Measurements from ENCODE around the gene FBXL5.

FBXL5 gene

DNA sequence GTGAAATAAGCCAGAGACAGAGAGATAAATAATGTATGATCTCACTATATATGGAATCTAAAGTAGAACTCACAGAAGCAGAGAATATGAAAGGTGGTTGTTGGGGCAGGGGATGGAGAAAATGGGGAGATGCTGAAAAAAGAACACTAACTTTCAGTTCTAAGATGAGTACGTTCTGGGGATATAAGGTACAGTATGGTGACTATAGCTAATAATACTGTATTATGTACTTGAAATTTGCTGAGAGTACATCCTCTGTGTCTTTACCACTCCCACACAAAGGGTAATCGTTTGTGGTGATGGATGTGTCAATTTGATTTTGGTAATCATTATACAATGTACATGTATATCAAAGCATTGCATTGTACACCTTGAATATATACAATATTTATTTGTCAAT, 6.6 kb downstream of the FBXL5 start:
- peaks cover 0 to 3% of the 10 kb centered on the region in 2 experiments; a peak in 1 of 3 replicates for H3K36me3 ChIP-seq (ENCODE audit: control insufficient read depth in 2 of 2, insufficient read depth in 1 of 2, low read length in 2 of 2)
- H3K4me3 ChIP-seq (ENCODE audit: low read depth, low read length): no peak overlapping the region
- CTCF ChIA-PET: interaction anchor here (1.1 to 1.5 kb wide), 2 partner anchors 169 kb away, joined by 3 to 11 read pairs; no protein-coding TSS in a partner anchor
- TF ChIP-seq ZBTB44 (tag by site-specific recombination; IDR thresholded peaks at IDR 0.05): no peak
- TF ChIP-seq ZBTB48 (tag by site-specific recombination; IDR thresholded peaks at IDR 0.05): no peak
- TF ChIP-seq ZNF701 (tag by site-specific recombination; IDR thresholded peaks at IDR 0.05): no peak
- no peak for TF ChIP-seq ZNF555 (tag by site-specific recombination; conservative IDR thresholded peaks at IDR 0.05)
- TF ChIP-seq ZNF248 (tag by site-specific recombination; IDR thresholded peaks at IDR 0.05): no peak
- no peak for TF ChIP-seq ZNF623 (tag by site-specific recombination; IDR thresholded peaks at IDR 0.05)
- TF ChIP-seq ZNF174 (tag by site-specific recombination; IDR thresholded peaks at IDR 0.05): no peak
- no peak for TF ChIP-seq ZNF580 (tag by site-specific recombination; IDR thresholded peaks at IDR 0.05)
- TF ChIP-seq PRDM1 (tag by site-specific recombination; IDR thresholded peaks at IDR 0.05): no peak
- TF ChIP-seq AEBP2 (tag by site-specific recombination; IDR thresholded peaks at IDR 0.05; ENCODE audit: borderline replicate concordance): no peak
- TF ChIP-seq ZNF837 (tag by site-specific recombination; IDR thresholded peaks at IDR 0.05): no peak
- no peak for TF ChIP-seq KLF10 (tag by site-specific recombination; IDR thresholded peaks at IDR 0.05)
- TF ChIP-seq GLIS2 (tag by site-specific recombination; IDR thresholded peaks at IDR 0.05): no peak
- no peak for TF ChIP-seq ZNF311 (tag by site-specific recombination; IDR thresholded peaks at IDR 0.05; ENCODE audit: borderline replicate concordance)
- TF ChIP-seq ZNF223 (tag by site-specific recombination; IDR thresholded peaks at IDR 0.05): no peak
- TF ChIP-seq ZNF26 (tag by site-specific recombination; IDR thresholded peaks at IDR 0.05): no peak
- TF ChIP-seq ZNF768 (tag by site-specific recombination; IDR thresholded peaks at IDR 0.05): no peak
- H3K4me1 ChIP-seq (ENCODE audit: control insufficient read depth, insufficient read depth, low read length): 0 out of 2 replicates have a peak, but pooled peaks cover 4% of the 10 kb centered on the region
- POLR2A ChIA-PET: no interaction called here
- H3K9me3 ChIP-seq (ENCODE audit: control insufficient read depth, insufficient read depth, low read depth, low read length): no peaks in the 10 kb centered on the region
- H3K27ac ChIP-seq (ENCODE audit: extremely low read depth, low read depth, low read length): no peak overlapping the region

DNA sequence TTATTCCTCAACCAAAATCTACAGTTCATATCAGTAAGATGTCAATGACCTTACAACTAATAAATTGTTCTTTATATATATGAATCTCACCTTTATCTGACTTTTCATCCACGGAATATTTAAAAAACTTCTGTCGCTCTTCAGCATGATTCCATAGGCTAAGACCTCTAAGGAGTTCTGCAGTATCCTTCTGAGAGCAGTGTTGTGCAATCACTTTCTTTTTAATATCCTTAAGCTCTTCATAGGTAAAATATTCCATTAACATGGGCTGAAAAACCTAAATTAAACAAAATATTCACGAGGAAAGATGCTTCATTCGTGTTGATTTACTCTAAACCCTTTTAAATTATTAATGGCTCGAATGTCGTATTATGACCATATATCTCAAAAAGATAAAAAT, 16.7 kb downstream of the FBXL5 start:
- Histone ChIP-seq H3K9me3 (ENCODE audit: control insufficient read depth, insufficient read depth, low read depth, low read length) (no peaks in the 10 kb centered on the region), H3K4me1 (ENCODE audit: control insufficient read depth, insufficient read depth, low read length) (no peaks in the 10 kb centered on the region), H3K36me3 (ENCODE audit: control insufficient read depth in 2 of 2, insufficient read depth in 1 of 2, low read length in 2 of 2) (peaks cover 13 to 53% of the 10 kb centered on the region in 2 experiments), H3K27ac (ENCODE audit: extremely low read depth, low read depth, low read length) (no peak overlapping the region), H3K4me3 (ENCODE audit: low read depth, low read length) (no peak overlapping the region)
- POLR2A ChIA-PET: no interaction called here
- CTCF ChIA-PET: interaction anchor here (0.6 to 1.2 kb wide), 2 partner anchors 11 to 19 kb away, joined by 3 to 4 read pairs; no protein-coding TSS in a partner anchor
- TF ChIP-seq ZNF155 (tag by site-specific recombination; IDR thresholded peaks at IDR 0.05): no peak
- TF ChIP-seq SP3 (tag by site-specific recombination; IDR thresholded peaks at IDR 0.05): no peak
- no peak for TF ChIP-seq ZSCAN18 (tag by site-specific recombination; IDR thresholded peaks at IDR 0.05)
- TF ChIP-seq ZNF677 (tag by site-specific recombination; IDR thresholded peaks at IDR 0.05): no peak
